ENCODE measurements around the gene TMEM232.

GRCh38 chr5:110562191-110562590 is 164.3 kb downstream of the TMEM232 start:
- TF ChIP-seq, protein P1, sequence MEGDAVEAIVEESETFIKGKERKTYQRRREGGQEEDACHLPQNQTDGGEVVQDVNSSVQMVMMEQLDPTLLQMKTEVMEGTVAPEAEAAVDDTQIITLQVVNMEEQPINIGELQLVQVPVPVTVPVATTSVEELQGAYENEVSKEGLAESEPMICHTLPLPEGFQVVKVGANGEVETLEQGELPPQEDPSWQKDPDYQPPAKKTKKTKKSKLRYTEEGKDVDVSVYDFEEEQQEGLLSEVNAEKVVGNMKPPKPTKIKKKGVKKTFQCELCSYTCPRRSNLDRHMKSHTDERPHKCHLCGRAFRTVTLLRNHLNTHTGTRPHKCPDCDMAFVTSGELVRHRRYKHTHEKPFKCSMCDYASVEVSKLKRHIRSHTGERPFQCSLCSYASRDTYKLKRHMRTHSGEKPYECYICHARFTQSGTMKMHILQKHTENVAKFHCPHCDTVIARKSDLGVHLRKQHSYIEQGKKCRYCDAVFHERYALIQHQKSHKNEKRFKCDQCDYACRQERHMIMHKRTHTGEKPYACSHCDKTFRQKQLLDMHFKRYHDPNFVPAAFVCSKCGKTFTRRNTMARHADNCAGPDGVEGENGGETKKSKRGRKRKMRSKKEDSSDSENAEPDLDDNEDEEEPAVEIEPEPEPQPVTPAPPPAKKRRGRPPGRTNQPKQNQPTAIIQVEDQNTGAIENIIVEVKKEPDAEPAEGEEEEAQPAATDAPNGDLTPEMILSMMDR (IDR thresholded peaks at IDR 0.05) = no peak
- TF ChIP-seq EP300 (IDR thresholded peaks at IDR 0.05) (no peak), POLR2A (IDR thresholded peaks at IDR 0.05) (no peak)

Measured in sigmoid colon (tissue), 4 donors.